Loucy (cell line): ENCODE data around the gene CEP131.

Experiments used
- CTCF ChIP-seq: fragments of 200-600 bp; sonication (generic); conservative IDR thresholded peaks from 2 replicates; pipeline ENCODE4 v1.5.1; 2014; ENCODE audit warnings: mild to moderate bottlenecking, antibody characterized with exemption, low read length
- EZH2phosphoT487 ChIP-seq: fragments of 200-600 bp; IDR thresholded peaks from 2 replicates; pipeline ENCODE4 v1.6.1; 2018; ENCODE audit warnings: antibody characterized with exemption, mild to moderate bottlenecking, moderate library complexity, borderline replicate concordance

GRCh38 chr17:81147701-81148100, 75.1 kb downstream of the CEP131 start:
- TF ChIP-seq CTCF (no peak), EZH2phosphoT487 (no peak)
